Activated naive CD8-positive, alpha-beta T cell treated with anti-CD3 and anti-CD28 coated beads, Interleukin-2, amount 50 U/mL, for 16 hours (primary cell): ENCODE results near the gene PCYT1B.
"Not testable (repeated sequence)": the region's sequence is repeated elsewhere in the genome, so short reads cannot be mapped to it uniquely, and the experiment has no call there.

ENCODE experiments used
- DNase-seq: peaks from one replicate; pipeline ENCODE4 v3.0.0-alpha.2; 2020; ENCODE audit warnings: low read depth, low spot score

PCYT1B gene

GRCh38 chrX:24646006-24646405, 1.1 kb downstream of the PCYT1B start:
- no peak for DNase-seq

DNA sequence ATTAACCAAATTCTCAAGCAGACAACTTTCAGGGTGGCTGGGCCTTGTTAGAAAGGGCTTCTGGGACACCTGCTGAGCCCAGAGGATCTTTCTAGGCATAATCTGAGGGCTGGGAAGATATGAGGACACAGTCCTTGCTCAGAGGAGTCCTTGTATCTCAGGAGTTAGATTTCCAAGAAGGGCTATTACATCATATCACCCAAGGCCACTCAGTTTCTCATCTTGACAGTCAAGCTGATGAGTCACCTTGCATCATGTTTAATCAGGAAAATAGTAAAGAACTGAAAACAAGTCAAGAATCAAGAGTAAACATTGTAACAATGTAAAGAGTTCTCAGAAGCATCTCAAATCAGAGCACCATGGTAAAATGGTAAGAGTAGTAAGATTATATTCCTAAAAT, 4.0 kb downstream of the PCYT1B start:
- DNase-seq = no peak

DNA sequence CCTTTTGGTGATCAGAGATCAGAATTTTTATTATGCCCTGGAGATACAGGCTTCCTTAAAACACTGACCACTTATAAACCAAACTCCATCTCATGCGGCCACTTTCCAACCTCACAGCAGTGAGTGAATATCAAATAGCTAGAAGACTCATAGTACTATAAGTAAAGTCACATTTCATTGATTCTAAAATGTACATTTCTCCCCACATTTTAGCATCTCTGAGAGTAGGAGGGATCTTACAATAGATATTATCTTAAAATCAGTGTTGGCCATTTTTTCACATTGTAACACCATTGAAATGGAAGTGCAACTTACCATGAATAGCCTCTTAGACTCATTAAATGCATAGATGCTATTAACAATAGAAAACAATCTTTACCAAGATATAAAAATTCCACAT, 17.4 kb downstream of the PCYT1B start:
- DNase-seq = no peak

DNA sequence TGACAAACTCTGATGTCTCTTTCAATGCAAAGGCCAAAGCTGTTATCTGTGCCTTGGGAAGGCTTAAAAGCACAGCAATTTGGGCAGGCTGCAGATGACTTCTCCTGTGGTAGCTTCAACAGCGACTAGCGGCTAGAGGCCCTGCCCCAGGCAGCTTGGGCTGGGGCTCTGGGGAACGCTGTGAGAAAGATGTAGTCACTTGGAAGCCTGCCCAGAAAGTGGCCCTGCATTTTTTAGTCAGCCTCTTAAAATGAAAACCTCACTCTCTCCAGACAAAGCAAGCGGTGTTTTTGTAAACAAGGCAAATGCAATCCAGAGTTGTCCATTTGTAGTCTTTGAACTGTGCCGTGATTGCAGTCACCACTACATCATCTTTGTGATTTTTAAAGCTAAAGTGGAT, 27.5 kb downstream of the PCYT1B start:
- no peak for DNase-seq

GRCh38 chrX:24610516-24610915, 36.6 kb downstream of the PCYT1B start:
- DNase-seq = no peak

- DNase-seq = no peak
These were observed 39.5 kb downstream of the PCYT1B start for GRCh38 chrX:24607616-24608015.

DNA sequence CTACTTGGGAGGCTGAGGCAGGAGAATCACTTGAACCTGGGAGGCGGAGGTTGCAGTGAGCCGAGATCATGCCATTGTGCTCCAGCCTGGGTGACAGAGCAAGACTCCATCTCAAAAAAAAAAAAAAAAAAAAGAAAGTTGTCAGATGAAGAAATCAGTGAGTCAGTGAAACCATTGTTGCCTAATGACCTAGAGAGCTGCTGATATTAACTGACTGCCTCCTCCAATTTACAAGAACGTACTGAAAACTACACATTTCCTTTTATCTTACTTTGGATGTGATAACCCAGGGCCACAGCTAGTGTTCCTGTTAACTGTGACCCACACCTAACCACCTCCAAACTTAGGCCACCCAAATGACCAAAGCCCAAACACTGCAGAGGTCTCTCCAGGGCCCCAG, 41.2 kb downstream of the PCYT1B start:
- not testable (repeated sequence) for DNase-seq

- DNase-seq = no peak
These were observed 44.0 kb downstream of the PCYT1B start for GRCh38 chrX:24603191-24603590.

- DNase-seq = no peak
These were observed 45.3 kb downstream of the PCYT1B start for GRCh38 chrX:24601858-24602257.

DNA sequence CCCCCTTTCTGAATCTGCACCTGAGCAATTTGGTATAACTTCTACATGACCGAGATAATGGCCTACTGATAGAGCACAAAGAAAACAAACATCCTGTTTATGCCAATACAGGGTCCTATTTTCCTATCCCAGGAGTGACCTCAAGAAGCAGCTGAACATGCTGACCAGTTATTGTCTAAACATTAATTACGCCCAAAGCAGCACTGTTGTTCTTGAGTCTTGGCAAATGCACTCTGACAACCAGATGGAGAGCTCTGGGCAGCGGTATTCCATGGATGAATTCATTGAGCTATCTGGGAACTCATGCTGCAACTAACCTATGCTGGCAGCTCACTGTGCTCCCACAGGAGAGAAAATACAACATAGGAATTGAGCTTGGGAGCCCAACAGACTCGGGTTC, 52.6 kb downstream of the PCYT1B start:
- no peak for DNase-seq

GRCh38 chrX:24590111-24590510, 57.0 kb downstream of the PCYT1B start:
- no peak for DNase-seq

GRCh38 chrX:24577091-24577490, 70.1 kb downstream of the PCYT1B start:
- no peak for DNase-seq

GRCh38 chrX:24575496-24575895, 71.7 kb downstream of the PCYT1B start:
- DNase-seq = no peak

DNA sequence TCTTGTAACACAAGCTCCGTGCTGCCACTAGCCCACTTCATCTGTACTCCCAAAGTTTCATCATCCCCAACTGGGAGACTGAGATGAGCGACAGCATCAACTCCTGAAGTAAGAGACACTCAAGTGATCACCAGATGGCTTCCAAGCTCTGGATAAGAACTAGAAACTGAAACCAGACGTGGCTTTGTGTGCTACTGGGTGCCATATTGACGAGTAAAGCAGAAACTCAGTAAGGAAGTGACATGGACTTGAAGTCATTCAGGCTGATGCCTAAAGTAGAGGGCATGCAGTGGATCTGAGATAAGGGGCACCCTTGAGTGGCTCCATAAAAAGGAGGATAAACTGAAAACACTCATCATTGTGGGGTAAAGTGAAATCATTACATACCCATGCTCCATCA, 72.4 kb downstream of the PCYT1B start:
- no peak for DNase-seq

- no peak for DNase-seq
These were observed 80.0 kb downstream of the PCYT1B start for GRCh38 chrX:24567169-24567568.

- no peak for DNase-seq
These were observed 80.9 kb downstream of the PCYT1B start for GRCh38 chrX:24566240-24566639.

DNA sequence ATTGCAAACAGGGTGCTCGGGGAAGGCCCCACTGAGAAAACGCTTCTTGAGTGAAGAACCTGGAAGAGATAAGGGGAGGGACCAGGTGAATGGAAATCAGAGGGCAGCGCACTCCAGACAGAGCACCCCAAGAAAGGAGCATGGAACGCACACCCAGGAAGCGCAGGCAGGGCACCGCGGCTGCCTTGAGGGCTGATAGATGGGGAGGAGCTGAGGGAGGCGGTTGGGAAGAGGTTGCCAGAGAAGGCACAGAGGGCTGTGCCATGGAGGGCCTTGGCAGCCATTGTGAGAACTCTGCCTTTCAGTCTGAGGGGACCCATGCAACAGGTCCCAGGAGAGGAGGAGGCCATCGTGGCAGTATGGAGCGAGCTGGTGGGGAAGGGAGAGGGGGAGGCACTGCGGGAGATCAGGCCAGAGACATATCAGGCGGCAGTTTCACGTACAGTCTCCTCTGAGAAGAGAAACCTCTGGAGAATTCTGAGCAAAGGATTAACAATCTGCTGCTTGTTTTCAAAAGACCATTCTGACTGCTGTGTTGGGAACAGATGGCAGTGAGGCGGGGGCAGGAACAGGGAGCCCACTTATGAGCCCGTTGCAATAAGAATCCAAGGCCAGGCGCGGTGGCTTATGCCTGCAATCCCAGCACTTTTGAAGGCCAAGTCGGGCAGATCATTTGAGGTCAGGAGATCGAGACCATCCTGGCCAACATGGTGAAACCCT, 83.7 kb downstream of the PCYT1B start:
- DNase-seq = no peak

- DNase-seq = no peak
These were observed 86.0 kb downstream of the PCYT1B start for GRCh38 chrX:24561121-24561520.

- no peak for DNase-seq
These were observed 94.1 kb downstream of the PCYT1B start for GRCh38 chrX:24553011-24553410.

DNA sequence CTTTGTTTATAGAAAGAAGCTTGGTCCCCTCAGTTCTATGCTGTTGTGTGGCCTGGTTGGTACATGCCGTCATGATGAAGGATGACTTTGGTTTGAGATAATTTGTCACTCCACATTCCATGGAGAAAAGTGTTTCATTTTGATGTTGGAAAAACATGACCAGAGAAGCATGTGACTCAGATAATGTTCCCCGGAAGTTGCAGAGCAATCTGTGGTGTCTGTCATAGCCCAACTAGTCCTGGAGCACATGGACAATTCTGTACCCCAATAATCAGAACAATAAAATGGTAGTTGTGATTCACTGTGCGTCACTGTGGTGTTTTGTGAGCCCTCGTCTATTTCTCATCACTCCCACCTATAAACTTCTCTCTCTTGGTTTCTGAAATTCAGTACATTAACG, 97.0 kb downstream of the PCYT1B start:
- no peak for DNase-seq

DNA sequence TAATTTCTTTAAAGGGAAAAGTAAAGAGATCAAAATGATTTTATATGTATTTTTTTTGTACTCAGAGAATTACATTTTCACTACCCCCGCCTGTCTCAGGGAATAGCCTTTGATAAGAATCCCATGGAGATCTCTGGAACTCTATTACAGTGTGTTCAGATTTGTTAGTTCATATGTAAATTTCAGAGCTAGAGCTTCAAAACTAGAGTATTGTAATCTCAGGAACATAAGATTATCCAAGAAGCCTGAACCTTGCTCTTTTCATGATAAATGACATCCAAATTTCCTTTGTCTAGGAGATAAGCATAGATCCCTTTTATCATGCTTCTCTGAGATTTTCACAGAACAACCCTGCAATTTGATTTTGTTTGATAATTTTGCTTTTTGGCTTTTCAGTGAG, 99.2 kb downstream of the PCYT1B start:
- DNase-seq = no peak

DNA sequence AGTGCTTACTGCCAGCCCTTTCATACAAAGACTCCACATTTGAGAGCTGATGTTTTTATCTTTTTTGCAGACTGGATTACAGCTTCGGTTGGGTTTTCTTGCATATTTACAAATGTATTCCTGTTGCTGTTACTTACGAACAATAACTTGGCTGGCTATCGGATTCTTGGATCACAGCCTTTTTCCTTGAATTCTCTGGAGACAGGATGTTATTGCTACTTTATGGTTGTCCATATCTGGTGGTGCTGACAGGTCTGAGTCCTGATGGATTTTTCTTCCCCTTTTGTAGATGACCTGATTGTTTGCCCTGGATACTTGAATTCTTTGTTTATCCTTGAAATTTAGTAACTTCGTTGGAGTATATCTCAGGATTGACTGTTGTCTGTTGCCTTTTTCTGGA, 104.4 kb downstream of the PCYT1B start:
- no peak for DNase-seq

- no peak for DNase-seq
These were observed 110.6 kb downstream of the PCYT1B start for GRCh38 chrX:24536551-24536950.

DNA sequence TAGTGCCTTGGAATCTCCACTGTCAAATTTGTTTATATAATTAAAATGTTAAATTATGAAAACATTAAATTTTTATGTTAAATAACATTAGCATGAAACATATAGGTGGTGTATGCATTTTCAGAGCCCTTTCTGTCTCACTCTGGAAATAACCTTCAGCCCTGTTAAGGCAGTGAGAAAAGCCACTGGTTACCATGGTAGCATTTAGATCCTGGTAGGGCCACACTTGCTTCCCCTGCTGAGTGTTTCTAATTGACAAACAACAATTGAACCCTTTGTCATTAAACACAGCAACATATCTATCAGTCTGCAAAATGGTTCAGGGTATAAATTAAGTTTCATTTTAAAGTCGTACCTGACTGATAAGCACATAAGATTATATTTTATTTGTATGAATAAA, 118.5 kb downstream of the PCYT1B start:
- no peak for DNase-seq
